NCI-H1048 (cell line): ENCODE data around the gene RSPO3.
"Not testable (repeated sequence)": the region's sequence is repeated elsewhere in the genome, so short reads cannot be mapped to it uniquely, and the experiment has no call there.

ENCODE experiments used
- DNase-seq: peaks from one replicate; lab custom pipeline; 2025; lab: John Stamatoyannopoulos, UW

Gene RSPO3

GRCh38 chr6:127118298-127119101, at the start of gene RSPO3:
RSPO3 (plus strand) TSS chr6:127118671; CDS start chr6:127119193, 522 bp downstream.
- no peak for DNase-seq

- DNase-seq, result no peak
Measured at GRCh38 chr6:127069659-127070279, 48.7 kb upstream of the RSPO3 start.

- no peak for DNase-seq
Measured at GRCh38 chr6:127073222-127073621, 45.2 kb upstream of the RSPO3 start.

GRCh38 chr6:127076466-127076865, 42.0 kb upstream of the RSPO3 start:
- no peak for DNase-seq

- DNase-seq, result no peak
Measured at GRCh38 chr6:127077886-127078285, 40.6 kb upstream of the RSPO3 start.

GRCh38 chr6:127078669-127079068, 39.8 kb upstream of the RSPO3 start:
- DNase-seq, result no peak

- no peak for DNase-seq
Measured at GRCh38 chr6:127079681-127080080, 38.8 kb upstream of the RSPO3 start.

- no peak for DNase-seq
Measured at GRCh38 chr6:127080081-127080480, 38.4 kb upstream of the RSPO3 start.

GRCh38 chr6:127083231-127083962, 35.1 kb upstream of the RSPO3 start:
- no peak for DNase-seq

GRCh38 chr6:127083963-127084310, 34.5 kb upstream of the RSPO3 start:
- no peak for DNase-seq

- DNase-seq, result no peak
Measured at GRCh38 chr6:127085181-127085580, 33.3 kb upstream of the RSPO3 start.

GRCh38 chr6:127090051-127090450, 28.4 kb upstream of the RSPO3 start:
- DNase-seq, result no peak

- DNase-seq, result no peak
Measured at GRCh38 chr6:127092466-127092865, 26.0 kb upstream of the RSPO3 start.

- no peak for DNase-seq
Measured at GRCh38 chr6:127094791-127095190, 23.7 kb upstream of the RSPO3 start.

GRCh38 chr6:127096167-127096566, 22.3 kb upstream of the RSPO3 start:
- DNase-seq, result no peak

- not testable (repeated sequence) for DNase-seq
Measured at GRCh38 chr6:127097442-127097841, 21.0 kb upstream of the RSPO3 start.

- DNase-seq, result no peak
Measured at GRCh38 chr6:127100510-127101140, 17.8 kb upstream of the RSPO3 start.

GRCh38 chr6:127102299-127102698, 16.2 kb upstream of the RSPO3 start:
- no peak for DNase-seq

- DNase-seq, result no peak
Measured at GRCh38 chr6:127102859-127103258, 15.6 kb upstream of the RSPO3 start.

- no peak for DNase-seq
Measured at GRCh38 chr6:127103482-127103881, 15.0 kb upstream of the RSPO3 start.

- no peak for DNase-seq
Measured at GRCh38 chr6:127107916-127108315, 10.6 kb upstream of the RSPO3 start.

GRCh38 chr6:127110712-127111111, 7.8 kb upstream of the RSPO3 start:
- no peak for DNase-seq

- no peak for DNase-seq
Measured at GRCh38 chr6:127111526-127111925, 6.9 kb upstream of the RSPO3 start.
